A549 (cell line): Measurements from ENCODE around the gene GNG7.

Experiments used
- CEBPB ChIP-seq, 2 experiments: fragments of >200 bp in 1 of 2; sonication (Bioruptor Twin) in 1 of 2; formaldehyde crosslinking in 1 of 2; IDR thresholded peaks; 2 replicates each; pipeline ENCODE4 v1.6.1; 2012 to 2016
- CTCF ChIP-seq: fragments of >200 bp; sonication (Bioruptor Twin); formaldehyde crosslinking; IDR thresholded peaks from 3 replicates; pipeline ENCODE4 v1.5.1; 2016
- EP300 ChIP-seq, 2 experiments: fragments of >200 bp; sonication (Bioruptor Twin); formaldehyde crosslinking; IDR thresholded peaks; 2 replicates in 1 of 2; 3 replicates in 1 of 2; pipeline ENCODE4 v1.6.1; 2016 to 2017
- REST ChIP-seq: fragments of 200-600 bp; sonication (generic); IDR thresholded peaks from 2 replicates; pipeline ENCODE4 v1.6.1; 2016; ENCODE audit warnings: antibody characterized with exemption, mild to moderate bottlenecking, moderate library complexity
- TF ChIP-seq, protein P1 (sequence below): fragments of >200 bp; sonication (Bioruptor Twin); formaldehyde crosslinking; IDR thresholded peaks from 3 replicates; pipeline ENCODE4 v1.6.1; 2016

- no peak for TF ChIP-seq CTCF
- TF ChIP-seq, protein P1, sequence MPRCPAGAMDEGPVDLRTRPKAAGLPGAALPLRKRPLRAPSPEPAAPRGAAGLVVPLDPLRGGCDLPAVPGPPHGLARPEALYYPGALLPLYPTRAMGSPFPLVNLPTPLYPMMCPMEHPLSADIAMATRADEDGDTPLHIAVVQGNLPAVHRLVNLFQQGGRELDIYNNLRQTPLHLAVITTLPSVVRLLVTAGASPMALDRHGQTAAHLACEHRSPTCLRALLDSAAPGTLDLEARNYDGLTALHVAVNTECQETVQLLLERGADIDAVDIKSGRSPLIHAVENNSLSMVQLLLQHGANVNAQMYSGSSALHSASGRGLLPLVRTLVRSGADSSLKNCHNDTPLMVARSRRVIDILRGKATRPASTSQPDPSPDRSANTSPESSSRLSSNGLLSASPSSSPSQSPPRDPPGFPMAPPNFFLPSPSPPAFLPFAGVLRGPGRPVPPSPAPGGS, result no peak
- no peak for TF ChIP-seq EP300 (IDR thresholded peaks at IDR 0.05)
- TF ChIP-seq REST, result no peak
- no peak for TF ChIP-seq CEBPB (IDR thresholded peaks at IDR 0.05)
Measured at GRCh38 chr19:2495130-2495641, 207.3 kb downstream of the GNG7 start.
